SK-N-DZ (cell line): ENCODE measurements around the gene ZNF157.

Experiments
- DNase-seq: peaks from one replicate; pipeline ENCODE4 v3.0.0-alpha.2; 2015; ENCODE audit warnings: low spot score
- small RNA-seq, 2 experiments: library from RNA; depleted of rRNA; stranded (forward); fragments of <200 nt; gene quantifications; one replicate each; pipeline ENCODE3, GENCODE V24; 2014

ZNF157 gene

GRCh38 chrX:47446971-47447370 lies 76.6 kb downstream of the ZNF157 start:
- DNase-seq: no peak

DNA sequence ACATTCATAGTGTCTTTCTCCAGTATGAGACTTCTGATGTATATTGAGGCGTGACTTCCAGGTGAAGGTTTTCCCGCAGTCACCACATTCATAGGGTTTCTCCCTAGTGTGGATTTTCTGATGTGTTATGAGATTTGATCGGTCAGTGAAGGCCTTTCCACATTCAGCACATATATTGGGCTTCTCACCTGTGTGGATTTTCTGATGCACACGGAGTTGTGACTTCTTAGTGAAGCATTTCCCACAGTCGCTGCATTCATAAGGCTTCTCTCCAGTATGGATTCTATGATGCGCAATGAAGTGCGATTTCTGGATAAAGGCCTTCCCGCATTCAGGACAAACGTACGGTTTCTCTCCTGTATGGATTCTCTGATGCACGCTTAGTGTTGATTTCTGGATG lies 77.2 kb downstream of the ZNF157 start:
- no peak for DNase-seq

- no peak for DNase-seq
These were observed 77.9 kb downstream of the ZNF157 start for GRCh38 chrX:47448165-47448806.

GRCh38 chrX:47452112-47452511 lies 81.7 kb downstream of the ZNF157 start:
- DNase-seq: no peak

GRCh38 chrX:47456080-47456479 lies 85.7 kb downstream of the ZNF157 start:
- DNase-seq: no peak

GRCh38 chrX:47458528-47458927 lies 88.2 kb downstream of the ZNF157 start:
- no peak for DNase-seq

DNA sequence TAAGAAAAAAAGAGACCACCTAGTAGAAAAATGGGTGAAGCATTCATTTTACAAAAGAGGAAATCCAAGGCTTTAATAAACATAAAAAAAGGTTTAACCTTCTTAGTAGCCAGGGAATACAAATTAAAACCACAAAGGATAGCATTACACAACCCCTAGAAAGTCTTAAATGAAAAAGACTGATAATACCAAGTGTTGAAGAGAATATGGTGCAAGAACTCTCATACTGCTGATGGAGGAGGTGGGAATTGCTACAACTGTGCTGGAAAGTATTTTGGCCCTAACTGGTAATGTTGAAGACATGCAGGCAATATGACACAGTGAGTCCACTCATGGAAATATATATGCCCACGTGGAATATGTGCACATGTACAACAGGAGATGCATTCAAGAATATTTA lies 90.2 kb downstream of the ZNF157 start:
- DNase-seq: no peak

Small RNAs within 50 kb of the gene (small RNA-seq; reads per million reads assigned to genes)
- gene SNORA11C: 0.29 to 0.58 reads per million in 2 experiments
